Uterus (tissue), 2 donors: ENCODE measurements around the gene NXF1.

Experiments
- POLR2A ChIP-seq, 2 donors: fragments of 450-650 bp; IDR thresholded peaks; one replicate each; pipeline ENCODE4 v1.6.1; 2016; ENCODE audit warnings: antibody characterized with exemption in 2 of 2, mild to moderate bottlenecking in 1 of 2, moderate library complexity in 1 of 2
- TF ChIP-seq, protein P1 (sequence below), 4 experiments: fragments of 200-600 bp in 2 of 4; fragments of 450-650 bp in 2 of 4; sonication (generic) in 2 of 4; IDR thresholded peaks; one replicate each; pipeline ENCODE4 v1.5.1; 2016 to 2019; ENCODE audit warnings: antibody characterized with exemption in 4 of 4, mild to moderate bottlenecking in 2 of 4, moderate library complexity in 1 of 4

DNA sequence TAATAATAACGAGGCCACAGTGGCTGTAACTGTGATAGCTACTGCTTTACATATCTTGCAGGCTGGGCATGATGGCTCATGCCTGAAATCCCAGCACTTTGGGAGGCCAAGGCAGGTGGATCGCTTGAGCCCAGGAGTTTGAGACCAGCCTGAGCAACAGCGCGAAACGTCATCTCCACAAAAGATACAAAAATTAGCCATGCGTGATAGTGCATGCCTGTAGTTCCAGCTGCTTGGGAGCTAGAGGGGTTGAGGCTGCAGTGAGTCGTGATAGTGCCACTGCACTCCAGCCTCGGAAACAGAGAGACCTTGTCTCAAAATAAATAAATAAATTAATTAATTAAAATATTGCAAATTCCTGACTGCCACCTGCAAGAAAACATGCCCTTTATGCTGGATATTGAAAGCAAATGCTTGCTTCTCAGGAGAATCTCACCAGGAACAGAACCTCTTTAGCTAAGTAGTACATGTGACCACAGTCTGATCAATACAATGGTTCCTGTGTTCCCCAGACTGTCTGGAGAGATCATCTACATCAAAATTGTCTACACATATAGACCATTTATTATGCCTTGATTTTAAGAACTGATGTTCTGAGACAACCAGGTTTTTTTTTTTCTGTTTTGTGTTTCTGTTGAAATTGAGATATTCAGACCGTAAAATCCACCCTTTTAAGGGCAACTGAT lies 57.6 kb downstream of the NXF1 start:
- TF ChIP-seq, protein P1, sequence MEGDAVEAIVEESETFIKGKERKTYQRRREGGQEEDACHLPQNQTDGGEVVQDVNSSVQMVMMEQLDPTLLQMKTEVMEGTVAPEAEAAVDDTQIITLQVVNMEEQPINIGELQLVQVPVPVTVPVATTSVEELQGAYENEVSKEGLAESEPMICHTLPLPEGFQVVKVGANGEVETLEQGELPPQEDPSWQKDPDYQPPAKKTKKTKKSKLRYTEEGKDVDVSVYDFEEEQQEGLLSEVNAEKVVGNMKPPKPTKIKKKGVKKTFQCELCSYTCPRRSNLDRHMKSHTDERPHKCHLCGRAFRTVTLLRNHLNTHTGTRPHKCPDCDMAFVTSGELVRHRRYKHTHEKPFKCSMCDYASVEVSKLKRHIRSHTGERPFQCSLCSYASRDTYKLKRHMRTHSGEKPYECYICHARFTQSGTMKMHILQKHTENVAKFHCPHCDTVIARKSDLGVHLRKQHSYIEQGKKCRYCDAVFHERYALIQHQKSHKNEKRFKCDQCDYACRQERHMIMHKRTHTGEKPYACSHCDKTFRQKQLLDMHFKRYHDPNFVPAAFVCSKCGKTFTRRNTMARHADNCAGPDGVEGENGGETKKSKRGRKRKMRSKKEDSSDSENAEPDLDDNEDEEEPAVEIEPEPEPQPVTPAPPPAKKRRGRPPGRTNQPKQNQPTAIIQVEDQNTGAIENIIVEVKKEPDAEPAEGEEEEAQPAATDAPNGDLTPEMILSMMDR (IDR thresholded peaks at IDR 0.05), result no peak
- TF ChIP-seq POLR2A (IDR thresholded peaks at IDR 0.05), result no peak
